A673 (cell line): ENCODE measurements around the gene LCORL. TPM values are rescaled to one million over a fixed set of nuclear protein-coding genes. Genes with fewer than 3 reads are reported as not detected.
A peak's percentile ranks its signal among the peaks of the same experiment; 100 is the strongest.

Experiments
- BruUV-seq: library from RNA; stranded (reverse); fragments of 400-500 nt; replicated peaks from 2 replicates; lab custom pipeline; 2021; lab: Mats Ljungman, UMichigan
- CTCF ChIA-PET: fragments of 300-600 bp; sonication (Branson Sonifier 250); formaldehyde crosslinking; loops from one replicate; lab custom pipeline; 2022; ENCODE audit warnings: antibody characterized with exemption; lab: Charles Lee
- POLR2A ChIA-PET: fragments of 300-600 bp; sonication (Branson Sonifier 250); formaldehyde crosslinking; loops from one replicate; lab custom pipeline; 2022; ENCODE audit warnings: antibody characterized with exemption; ENCODE audit not compliant: low non-redundant PET; lab: Charles Lee
- DNase-seq: peaks from one replicate; pipeline ENCODE4 v3.0.0-alpha.2; 2015; ENCODE audit warnings: low spot score
- H3K27ac ChIP-seq: fragments of 200-600 bp; sonication (generic); 2 replicates; pipeline ENCODE4 v1.5.1; 2016; ENCODE audit warnings: mixed run types, low read depth, mild to moderate bottlenecking, mixed read lengths, antibody characterized with exemption, low read length; ENCODE audit not compliant: poor library complexity, severe bottlenecking
- H3K27me3 ChIP-seq: fragments of 200-600 bp; sonication (generic); replicated peaks from 2 replicates; pipeline ENCODE4 v1.6.1; 2017; ENCODE audit warnings: mixed run types, low read depth, mild to moderate bottlenecking, mixed read lengths, antibody characterized with exemption, low read length; ENCODE audit not compliant: insufficient read depth, poor library complexity
- H3K36me3 ChIP-seq: fragments of 200-600 bp; sonication (generic); 2 replicates; pipeline ENCODE4 v1.6.1; 2016; ENCODE audit warnings: mixed run types, mild to moderate bottlenecking, mixed read lengths, antibody characterized with exemption, low read length; ENCODE audit not compliant: insufficient read depth, poor library complexity, severe bottlenecking
- H3K4me1 ChIP-seq: fragments of 200-600 bp; sonication (generic); 2 replicates; pipeline ENCODE4 v1.6.1; 2017; ENCODE audit warnings: mixed run types, mild to moderate bottlenecking, mixed read lengths, antibody characterized with exemption, low read length; ENCODE audit not compliant: insufficient read depth, poor library complexity, severe bottlenecking
- H3K4me3 ChIP-seq: fragments of 200-600 bp; sonication (generic); 2 replicates; pipeline ENCODE4 v1.5.1; 2016; ENCODE audit warnings: low read depth, mixed run types, mild to moderate bottlenecking, mixed read lengths, low read length; ENCODE audit not compliant: poor library complexity, severe bottlenecking
- H3K9me3 ChIP-seq: fragments of 200-600 bp; sonication (generic); 2 replicates; pipeline ENCODE4 v1.6.1; 2016; ENCODE audit warnings: mixed run types, low read depth, mild to moderate bottlenecking, mixed read lengths, antibody characterized with exemption, low read length; ENCODE audit not compliant: poor library complexity, severe bottlenecking
- EZH2 ChIP-seq: fragments of 200-600 bp; sonication (generic); IDR thresholded peaks from 2 replicates; pipeline ENCODE4 v1.6.1; 2017; ENCODE audit warnings: borderline replicate concordance, low read depth, mild to moderate bottlenecking, mixed read lengths, antibody characterized with exemption, low read length; ENCODE audit not compliant: poor library complexity, severe bottlenecking
- intact Hi-C: fragments of 100-400 bp; cut with micrococcal nuclease; formaldehyde crosslinking; loops from one replicate; pipeline ENCODE4 v1.10.0; 2022; ENCODE audit not compliant: unreplicated experiment
- total RNA-seq: library from RNA; stranded (reverse); gene quantifications from 2 replicates; pipeline ENCODE4 v1.2.3, GENCODE V29; 2021
- TF ChIP-seq, protein P1 (sequence below): fragments of 300-800, 200-600 bp; sonication (generic); conservative IDR thresholded peaks from 2 replicates; pipeline ENCODE4 v1.5.1; 2017; ENCODE audit warnings: low read depth, mild to moderate bottlenecking, antibody characterized with exemption, low read length, moderate library complexity, mixed read lengths

The LCORL gene
- total RNA-seq, 1 experiment from 2014 or later = 29.7 TPM

DNA sequence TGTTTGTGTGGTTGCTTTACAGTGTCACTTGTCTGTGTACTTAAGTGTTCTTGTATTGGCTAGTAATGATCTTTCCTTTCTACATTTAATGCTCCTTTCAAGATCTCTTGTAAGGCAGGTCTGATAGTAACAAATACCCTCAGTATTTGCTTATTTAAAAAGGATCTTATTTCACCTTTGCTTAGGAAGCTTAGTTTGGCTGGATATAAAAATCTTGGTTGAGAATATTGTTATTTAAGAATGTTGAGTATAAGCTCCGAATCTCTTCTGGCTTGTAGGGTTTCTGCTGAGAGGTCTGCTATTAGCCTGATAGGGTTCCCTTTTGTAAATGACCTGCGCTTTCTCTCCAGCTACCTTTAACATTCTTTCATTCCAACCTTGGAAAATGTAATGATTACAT, 35.7 kb downstream of the LCORL start:
- no peak for DNase-seq
- H3K36me3 ChIP-seq = no peaks in the 10 kb centered on the region
- H3K27me3 ChIP-seq = no peaks in the 10 kb centered on the region
- no peak overlapping the region for H3K4me3 ChIP-seq
- BruUV-seq = no TSS peak
- H3K9me3 ChIP-seq = peaks cover 54% of the 10 kb centered on the region
- intact Hi-C loops = no loop called here
- POLR2A ChIA-PET = no interaction called here
- H3K4me1 ChIP-seq = no peaks in the 10 kb centered on the region
- H3K27ac ChIP-seq = no peak overlapping the region
- TF ChIP-seq EZH2 = no peak
- TF ChIP-seq, protein P1, sequence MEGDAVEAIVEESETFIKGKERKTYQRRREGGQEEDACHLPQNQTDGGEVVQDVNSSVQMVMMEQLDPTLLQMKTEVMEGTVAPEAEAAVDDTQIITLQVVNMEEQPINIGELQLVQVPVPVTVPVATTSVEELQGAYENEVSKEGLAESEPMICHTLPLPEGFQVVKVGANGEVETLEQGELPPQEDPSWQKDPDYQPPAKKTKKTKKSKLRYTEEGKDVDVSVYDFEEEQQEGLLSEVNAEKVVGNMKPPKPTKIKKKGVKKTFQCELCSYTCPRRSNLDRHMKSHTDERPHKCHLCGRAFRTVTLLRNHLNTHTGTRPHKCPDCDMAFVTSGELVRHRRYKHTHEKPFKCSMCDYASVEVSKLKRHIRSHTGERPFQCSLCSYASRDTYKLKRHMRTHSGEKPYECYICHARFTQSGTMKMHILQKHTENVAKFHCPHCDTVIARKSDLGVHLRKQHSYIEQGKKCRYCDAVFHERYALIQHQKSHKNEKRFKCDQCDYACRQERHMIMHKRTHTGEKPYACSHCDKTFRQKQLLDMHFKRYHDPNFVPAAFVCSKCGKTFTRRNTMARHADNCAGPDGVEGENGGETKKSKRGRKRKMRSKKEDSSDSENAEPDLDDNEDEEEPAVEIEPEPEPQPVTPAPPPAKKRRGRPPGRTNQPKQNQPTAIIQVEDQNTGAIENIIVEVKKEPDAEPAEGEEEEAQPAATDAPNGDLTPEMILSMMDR = no peak
- CTCF ChIA-PET = no interaction called here

DNA sequence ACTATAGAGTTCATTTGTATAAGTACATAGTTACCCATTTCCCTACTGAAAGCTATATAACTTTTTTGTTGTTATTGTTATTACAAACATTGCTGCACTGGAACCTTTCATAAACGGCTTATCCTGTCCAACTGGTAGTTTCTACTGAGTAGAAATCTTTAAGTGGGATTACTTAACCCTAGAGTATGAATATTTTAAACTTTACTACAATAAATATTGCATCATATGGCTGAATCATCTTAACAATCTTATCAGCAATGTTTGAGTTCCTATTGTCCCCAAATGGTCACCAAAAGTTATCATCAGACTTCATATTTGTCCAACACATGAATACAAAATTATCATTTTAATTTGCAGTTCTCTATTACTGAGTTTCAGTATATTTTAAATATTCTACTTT, 40.5 kb downstream of the LCORL start:
- ChIA-PET CTCF (no interaction called here), POLR2A (no interaction called here)
- Histone ChIP-seq H3K9me3 (peaks cover 28% of the 10 kb centered on the region), H3K4me1 (no peaks in the 10 kb centered on the region), H3K27ac (no peak overlapping the region), H3K4me3 (no peak overlapping the region), H3K27me3 (no peaks in the 10 kb centered on the region), H3K36me3 (no peaks in the 10 kb centered on the region)
- BruUV-seq = no TSS peak
- peak; percentile 4 for DNase-seq
- intact Hi-C loops = no loop called here
- TF ChIP-seq, protein P1 = no peak
- no peak for TF ChIP-seq EZH2

DNA sequence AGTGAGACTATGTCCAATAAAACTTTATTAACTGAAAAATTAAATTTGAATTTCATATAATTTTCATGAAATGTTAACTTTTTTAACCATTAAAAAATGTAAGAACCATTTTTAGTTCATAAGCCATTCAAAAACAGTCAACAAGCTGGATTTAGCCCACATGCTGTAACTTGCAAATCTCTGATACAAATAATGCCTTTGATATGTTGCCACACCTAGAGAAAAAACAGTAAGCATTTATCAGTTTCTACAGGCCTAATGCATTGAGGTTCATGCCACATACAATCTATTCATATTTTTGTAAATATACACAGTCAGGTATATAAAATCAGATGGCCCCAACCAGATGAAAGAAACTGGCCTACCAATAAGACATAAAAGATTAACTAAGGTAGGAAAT, 52.8 kb downstream of the LCORL start:
- no peak overlapping the region for H3K4me3 ChIP-seq
- DNase-seq = no peak
- intact Hi-C loops = no loop called here
- no peaks in the 10 kb centered on the region for H3K27me3 ChIP-seq
- H3K36me3 ChIP-seq = no peaks in the 10 kb centered on the region
- ChIA-PET CTCF (no interaction called here), POLR2A (no interaction called here)
- no peak for TF ChIP-seq EZH2
- TF ChIP-seq, protein P1 = no peak
- H3K9me3 ChIP-seq = no peaks in the 10 kb centered on the region
- H3K27ac ChIP-seq = no peak overlapping the region
- no peaks in the 10 kb centered on the region for H3K4me1 ChIP-seq
- no TSS peak for BruUV-seq
